Stimulated activated CD4-positive, alpha-beta T cell treated with anti-CD3 and anti-CD28 coated beads, Interleukin-1b, Interleukin-23, amount 100 ng/mL, for 48 hours (primary cell): ENCODE results near the gene DMXL1.
A peak's percentile ranks its signal among the peaks of the same experiment; 100 is the strongest.
"Not testable (repeated sequence)": the region's sequence is repeated elsewhere in the genome, so short reads cannot be mapped to it uniquely, and the experiment has no call there.

Experiments
- DNase-seq: peaks from one replicate; pipeline ENCODE4 v3.0.0-alpha.2; 2020

Gene DMXL1

DNA sequence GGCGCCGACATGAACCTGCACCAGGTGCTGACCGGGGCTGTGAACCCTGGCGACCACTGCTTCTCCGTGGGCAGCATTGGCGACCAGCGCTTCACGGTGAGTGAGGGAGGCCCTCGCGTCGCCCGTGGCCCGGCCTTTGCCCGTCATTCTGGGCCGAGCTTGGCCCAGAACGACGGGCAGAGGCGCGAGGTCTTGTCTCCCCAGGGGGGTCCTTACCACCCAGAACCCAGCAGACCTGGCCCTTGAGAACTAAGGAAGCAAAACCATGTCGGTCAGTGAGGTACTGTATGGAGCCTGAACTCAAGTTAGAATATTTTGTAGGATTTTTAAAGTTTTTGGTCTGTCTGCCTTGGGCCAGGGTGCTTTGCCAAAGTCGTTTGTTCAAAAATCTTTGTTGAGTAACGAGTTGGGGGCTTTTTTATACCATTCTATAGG is 691 bp downstream of the DMXL1 start:
- no peak for DNase-seq

DNA sequence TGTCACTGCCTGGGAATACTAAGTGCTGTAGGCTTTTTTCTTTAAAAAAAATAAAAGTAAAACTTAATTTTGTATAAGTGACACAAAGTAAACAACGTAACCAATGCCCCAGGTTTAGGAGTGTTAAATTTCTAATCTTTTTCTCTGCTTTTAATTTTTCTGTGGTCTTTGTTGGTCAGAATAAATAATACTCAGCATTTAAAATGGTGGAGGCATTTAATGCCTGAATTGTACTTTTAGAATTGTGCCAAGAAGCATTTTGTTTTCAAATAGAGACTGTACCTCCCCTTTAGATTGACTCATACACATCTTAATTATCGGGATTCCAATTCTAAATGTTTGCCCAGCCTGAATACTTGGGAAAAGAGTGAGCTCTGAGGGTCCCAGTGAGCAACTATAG is 1.6 kb downstream of the DMXL1 start:
- DNase-seq = no peak

DNA sequence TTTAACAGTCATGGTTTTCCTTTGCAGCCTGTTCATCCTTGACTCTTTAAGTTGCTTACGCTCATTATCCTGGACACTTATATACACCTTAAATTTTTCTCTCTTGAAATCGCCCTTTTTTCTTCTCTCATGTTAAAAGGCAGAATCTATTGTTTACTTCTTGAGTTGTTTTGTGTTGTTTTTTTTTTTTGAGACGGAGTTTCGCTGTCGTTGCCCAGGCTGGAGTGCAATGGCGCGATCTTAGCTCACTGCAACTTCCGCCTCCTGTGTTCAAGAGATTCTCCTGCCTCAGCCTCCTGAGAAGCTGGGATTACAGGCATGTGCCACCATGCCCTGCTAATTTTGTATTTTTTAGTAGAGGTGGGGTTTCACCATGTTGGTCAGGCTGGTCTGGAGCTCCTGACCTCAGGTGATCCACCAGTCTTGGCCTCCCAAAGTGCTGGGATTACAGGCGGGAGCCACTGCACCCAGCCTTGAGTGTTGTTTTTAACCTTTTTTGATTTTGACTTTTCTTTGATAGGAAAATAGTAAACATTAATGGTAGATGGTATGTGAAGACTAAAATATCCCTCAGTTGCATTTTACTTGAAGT is 3.0 kb downstream of the DMXL1 start:
- not testable (repeated sequence) for DNase-seq

DNA sequence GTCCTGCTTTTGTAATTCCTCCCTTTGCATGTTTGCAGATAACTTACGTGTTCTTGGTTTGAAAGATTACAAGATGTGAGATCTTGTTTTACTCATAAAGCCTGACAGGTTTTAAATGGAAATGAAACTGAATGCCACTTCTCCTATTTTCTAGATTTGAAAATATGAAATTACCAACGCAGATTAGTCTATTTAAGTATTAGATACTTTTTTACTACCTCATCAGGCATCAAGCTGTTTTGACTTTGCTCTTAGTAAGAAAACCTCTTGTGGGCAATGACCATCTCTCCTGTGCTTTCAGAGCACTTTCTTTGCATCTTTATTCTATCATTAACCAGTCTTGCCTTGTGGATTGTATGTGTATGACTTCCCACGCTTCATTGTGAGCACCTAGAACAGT is 3.5 kb downstream of the DMXL1 start:
- DNase-seq = no peak

DNA sequence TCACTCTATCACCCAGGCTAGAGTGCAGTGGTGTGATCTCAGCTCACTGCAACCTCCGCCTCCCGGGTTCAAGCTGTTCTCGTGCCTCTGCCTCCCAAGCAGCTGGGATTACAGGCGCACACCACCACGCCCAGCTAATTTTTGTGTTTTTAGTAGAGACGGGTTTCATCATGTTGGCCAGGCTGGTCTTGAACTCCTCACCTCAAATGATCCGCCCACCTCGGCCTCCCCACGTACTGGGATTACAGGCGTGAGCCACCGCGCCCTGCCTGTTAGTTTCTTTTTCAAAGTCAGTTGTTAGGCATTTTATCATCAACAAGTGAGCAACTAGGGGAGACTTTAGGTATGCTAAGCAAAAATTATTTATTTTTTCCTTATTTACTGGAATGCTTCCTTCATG is 4.4 kb downstream of the DMXL1 start:
- DNase-seq = peak; percentile 34

DNA sequence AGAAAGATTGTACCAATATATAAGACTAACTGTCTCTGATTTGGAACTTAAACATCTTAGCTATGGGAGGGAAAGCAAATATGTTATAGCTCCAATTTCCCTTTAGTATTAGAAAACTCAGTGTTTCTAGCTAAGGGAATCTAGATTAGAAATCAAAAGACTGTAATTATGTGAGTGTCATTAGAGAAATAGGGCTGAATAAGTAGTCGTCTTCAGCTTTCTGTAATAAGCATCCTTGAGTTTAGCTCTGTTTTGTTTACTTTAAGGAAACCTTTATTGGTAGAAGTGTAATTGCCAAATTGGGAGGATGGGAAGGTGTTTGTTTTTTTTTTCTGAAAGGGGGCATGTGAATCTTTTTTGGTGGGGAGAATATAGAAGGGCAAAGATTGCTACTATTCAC is 5.2 kb downstream of the DMXL1 start:
- no peak for DNase-seq

DNA sequence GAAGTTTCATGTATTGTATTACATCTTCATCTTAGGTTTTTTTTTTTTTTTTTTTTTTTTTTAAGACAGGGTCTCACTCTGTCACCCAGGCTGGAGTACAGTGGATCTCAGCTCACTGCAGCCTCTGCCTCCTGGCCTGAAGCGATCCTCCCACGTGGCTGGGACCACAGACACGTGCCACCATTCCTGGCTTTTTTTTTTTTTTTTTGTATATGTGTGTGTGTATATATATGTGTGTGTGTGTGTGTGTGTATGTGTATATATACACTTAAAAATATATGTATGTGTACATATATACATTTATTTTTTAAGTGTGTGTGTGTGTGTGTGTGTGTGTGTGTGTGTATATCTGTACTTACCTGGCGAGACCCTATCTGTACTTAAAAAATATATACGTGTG is 6.6 kb downstream of the DMXL1 start:
- no peak for DNase-seq

DNA sequence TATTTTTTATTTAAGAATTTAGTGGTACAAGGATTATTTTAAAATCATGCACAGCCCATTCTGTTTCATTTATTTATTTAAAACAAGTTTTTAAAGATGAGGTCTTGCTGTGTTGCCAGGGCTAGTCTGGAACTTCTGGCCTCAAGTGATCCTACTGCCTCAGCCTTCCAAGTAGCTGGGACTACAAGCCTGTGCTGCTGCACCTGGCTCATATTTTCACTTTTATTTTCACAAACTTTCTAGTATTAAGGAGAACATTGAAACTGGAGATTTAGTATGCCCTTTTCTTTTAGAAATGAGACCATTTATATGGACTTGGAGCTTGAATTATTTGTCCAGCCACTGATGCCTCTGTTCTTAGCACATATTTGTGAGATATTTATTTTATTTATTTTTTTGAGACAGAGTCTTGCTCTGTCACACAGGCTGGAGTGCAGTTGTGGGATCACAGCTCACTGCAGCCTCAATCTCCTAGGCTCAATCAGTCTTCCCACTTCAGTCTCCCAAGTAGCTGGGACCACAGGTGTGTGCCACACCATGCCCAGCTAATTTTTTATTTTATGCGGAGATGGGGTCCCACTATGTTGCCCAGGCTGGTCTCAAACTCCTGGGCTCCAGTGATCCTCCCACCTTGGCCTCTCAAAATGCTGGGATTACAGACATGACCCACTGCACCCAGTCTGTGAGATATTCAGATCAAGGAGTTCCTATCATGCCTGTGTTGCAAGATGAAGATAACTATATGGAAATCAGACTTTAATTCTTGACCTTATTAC is 7.4 kb downstream of the DMXL1 start:
- DNase-seq = no peak

DNA sequence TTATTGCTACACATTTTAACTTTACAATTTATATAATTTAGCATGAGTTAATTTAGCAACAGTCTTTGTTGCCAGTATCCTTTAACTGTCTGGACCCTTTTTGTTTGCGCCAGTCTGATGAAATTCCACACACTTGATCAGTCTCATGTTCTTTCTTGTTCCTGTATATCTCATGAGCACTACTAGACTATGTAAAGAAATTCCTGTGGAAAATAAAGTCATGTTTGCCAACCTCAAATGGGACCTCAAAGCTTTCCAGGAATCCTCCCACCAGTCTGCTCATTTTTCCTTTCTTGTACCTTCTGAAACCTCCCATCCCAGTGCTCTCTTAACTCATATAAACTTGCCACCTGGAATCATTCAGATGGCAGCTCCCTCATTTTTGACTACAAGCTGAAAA is 8.0 kb downstream of the DMXL1 start:
- no peak for DNase-seq

DNA sequence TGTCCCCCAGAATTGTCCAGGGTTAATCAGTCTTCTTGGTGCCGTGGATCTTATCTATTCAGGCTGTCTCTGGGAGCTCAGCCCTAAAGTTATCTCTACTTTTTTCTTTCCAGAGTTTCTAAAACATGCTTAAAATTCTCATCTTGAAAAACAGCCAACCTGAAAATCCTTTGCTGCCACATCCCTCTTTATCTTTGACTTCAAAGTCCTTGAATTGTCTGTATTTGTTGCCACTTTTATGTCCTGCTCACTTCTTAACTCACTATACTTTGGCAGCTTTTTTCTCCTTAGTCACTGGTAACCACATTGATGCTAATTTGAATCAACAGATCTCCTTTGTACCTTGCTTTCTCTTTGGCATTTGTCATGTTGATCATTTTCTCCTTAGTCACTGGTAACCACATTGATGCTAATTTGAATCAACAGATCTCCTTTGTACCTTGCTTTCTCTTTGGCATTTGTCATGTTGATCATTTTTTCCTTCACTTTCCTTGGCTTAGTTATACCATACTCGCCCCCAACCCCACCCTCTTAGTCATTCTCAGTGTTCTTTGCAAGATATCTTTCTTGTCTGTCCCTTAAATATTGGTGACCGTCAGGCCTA is 8.5 kb downstream of the DMXL1 start:
- DNase-seq = peak; percentile 52

DNA sequence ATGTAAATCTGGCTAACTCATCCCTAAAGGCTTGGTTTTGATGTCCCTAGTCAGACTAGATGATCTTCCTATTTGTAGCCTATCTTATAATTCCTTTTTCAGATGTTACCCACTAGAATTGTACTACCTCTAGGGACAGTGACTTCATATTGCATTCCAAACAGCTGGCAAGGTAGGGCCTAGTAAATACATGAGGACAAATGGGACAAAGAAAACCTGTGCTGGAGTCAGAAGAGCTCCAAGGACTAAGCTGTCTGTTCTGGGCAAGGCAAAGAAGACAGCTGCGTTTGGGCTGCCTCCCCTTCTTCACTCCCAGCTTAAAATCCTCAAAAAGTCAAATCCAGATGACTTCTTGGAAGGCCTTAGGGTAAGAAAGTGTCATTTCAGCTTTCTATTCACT is 10.0 kb downstream of the DMXL1 start:
- no peak for DNase-seq

DNA sequence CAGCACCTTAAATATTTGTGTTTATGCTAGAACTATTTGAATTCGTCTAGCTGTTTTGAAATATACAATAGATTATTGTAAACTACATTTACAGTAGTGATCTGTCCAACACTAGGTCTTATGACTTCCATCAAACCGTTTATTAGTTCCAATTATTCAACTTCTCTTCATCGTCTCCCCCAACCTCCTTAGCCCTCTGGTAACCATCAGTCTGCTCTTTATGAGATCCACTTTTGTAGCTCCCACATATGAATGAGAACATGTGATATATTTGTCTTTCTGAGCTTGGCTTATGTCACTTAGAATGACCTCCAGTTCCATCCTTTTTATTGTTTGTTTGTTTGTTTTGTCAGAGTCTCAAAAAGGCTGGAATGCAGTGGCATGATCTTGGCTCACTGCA is 11.8 kb downstream of the DMXL1 start:
- DNase-seq = no peak

DNA sequence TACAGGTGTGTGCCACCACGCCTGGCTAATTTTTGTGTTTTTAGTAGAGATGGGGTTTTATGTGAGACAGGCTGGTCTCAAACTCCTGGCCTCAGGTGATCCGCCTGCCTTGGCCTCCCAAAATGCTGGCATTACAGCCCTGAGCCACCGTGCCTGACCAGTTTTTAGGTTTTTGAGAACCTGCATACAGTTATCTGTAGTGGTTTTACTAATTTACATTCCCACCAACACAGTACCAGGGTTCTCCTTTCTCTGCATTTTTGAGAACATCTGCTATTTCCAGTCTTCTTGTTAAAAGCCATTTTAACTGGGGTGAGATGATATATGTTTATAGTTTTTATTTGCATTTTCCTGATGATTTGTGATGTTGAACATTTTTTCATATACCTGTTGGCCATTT is 12.8 kb downstream of the DMXL1 start:
- DNase-seq = no peak

DNA sequence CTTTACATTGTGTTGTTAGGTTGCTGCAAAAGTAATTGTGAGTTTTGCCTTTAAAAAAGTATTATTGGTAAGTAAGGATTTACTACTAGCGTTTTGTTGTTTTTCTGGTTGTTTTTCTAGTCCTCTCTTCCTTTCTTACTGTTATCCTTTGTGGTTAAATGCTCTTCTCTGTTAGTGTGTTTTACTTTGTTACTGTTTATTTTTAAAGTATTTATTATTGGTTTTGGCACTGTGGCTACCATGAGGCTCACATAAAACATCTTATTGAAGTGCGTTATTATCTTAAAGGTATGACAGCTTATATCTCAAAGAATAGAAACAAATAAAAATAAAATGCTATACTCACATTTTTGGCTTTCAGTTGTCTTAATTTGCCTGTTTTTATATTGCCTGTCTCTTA is 17.6 kb downstream of the DMXL1 start:
- DNase-seq = no peak

DNA sequence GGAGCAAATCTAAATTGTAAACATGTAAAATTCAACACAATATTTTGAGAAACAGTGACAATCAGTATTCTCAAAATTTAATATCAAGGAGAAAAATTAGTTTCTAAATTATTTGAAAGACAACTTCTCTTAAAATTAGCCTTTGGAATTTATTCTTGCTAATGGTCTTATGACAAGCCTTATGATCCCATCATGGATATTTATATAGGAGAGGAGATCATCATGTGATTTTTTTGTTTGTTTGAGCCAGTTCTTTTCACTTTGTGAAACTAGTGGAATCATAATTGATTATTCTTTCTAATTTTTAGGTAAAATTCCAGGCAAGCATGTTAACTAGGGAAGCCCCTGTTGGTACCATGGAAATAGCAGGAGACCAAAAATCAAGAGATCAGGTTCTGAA is 24.7 kb downstream of the DMXL1 start:
- no peak for DNase-seq

DNA sequence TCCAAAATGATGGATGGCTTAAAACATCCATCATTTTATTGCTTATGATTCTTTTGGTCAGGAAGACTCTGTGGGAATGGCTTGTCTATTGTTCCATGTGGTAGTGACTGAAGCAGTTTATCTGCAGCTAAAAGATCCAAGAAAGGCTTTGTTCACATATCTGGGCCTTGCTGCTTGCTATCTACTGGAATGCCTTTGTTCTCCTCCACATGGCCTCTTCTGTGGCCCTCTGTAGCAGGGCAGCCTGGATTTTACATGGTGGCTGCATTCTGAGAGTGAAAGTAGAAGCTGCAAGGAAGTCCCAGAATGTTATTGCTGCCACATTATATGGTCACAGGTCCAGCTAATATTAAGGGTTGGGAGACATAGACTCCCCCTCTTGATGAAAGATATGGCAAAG is 35.1 kb downstream of the DMXL1 start:
- no peak for DNase-seq

DNA sequence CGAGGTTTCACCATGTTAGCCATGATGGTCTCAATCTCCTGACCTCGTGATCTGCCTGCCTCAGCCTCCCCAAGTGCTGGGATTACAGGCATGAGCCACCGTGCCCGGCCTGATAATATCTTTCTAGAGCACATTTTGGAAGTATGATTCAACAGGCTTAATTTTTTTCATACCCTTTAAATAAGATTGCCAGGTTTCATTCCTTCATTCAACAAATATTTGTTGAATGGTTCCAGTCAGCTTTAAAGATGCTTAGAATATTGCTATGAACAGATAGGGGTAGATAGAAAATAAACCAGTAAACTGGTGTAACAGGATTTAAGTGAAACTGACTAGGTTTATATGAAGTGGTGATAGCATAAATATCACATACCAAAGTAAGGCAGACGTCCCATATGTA is 41.3 kb downstream of the DMXL1 start:
- DNase-seq = no peak

DNA sequence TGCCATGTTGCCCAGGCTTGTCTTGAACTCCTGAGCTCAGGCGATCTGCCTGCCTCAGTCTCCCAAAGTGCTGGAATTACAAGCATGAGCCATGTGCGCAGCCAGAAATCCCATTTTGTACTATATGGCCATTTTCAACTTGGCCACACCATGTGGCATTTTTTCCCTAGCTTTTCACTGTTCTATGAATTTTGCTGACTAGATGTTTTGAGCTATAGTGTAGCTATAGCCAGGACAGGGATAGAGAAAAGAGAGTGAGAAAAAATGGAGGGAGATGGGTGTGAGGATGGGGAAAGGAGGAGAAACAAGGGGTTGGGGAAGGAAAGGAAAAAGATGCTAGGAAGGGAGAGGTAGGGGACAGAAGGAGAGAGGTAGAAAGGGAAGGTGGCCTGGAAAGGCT is 46.4 kb downstream of the DMXL1 start:
- DNase-seq = no peak

DNA sequence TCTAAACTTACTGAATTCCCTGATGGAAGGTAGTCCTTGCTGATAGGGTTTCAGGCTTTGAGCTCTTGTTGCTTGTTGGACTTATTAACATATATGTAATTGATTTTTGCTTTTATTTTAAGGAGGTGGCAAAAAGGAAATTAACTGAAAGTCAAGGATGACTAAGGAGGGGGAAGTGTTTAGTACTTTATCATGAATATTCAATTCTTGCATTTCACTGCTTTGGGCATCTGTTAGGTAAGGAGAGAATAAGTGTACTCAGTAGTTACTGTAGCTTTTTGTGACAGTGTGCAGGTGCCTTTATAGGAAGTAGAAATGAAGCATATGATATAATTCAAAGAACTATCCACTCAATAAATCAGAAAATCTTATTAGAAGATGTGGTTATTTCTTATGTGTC is 47.1 kb downstream of the DMXL1 start:
- no peak for DNase-seq

DNA sequence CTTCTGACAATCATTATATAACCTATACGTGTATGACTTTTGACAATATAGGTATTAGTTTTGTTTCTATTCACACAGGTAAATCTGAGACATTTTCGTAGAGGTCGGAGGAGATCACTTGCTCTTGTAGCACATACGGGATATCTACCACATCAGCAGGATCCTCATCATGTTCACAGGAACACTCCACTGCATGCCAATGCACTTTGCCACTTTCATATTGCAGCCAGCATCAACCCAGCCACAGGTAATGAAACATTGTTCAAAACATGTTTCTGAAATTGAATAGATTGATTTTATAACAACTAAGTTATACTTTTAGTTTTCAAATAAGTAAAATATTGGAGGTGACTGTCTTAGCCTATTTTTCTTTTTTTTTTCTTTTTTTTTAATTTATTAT is 50.0 kb downstream of the DMXL1 start:
- no peak for DNase-seq

DNA sequence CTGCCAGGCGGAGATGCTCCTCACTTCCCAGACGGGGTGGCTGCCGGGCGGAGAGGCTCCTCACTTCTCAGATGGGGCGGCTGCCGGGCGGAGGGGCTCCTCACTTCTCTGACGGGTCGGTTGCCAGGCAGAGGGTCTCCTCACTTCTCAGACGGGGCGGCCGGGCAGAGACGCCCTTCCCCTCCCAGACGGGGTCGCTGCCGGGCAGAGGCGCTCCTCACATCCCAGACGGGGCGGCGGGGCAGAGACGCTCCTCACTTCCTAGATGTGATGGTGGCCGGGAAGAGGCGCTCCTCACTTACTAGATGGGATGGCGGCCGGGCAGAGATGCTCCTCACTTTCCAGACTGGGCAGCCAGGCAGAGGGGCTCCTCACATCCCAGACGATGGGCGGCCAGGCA is 51.6 kb downstream of the DMXL1 start:
- not testable (repeated sequence) for DNase-seq

DNA sequence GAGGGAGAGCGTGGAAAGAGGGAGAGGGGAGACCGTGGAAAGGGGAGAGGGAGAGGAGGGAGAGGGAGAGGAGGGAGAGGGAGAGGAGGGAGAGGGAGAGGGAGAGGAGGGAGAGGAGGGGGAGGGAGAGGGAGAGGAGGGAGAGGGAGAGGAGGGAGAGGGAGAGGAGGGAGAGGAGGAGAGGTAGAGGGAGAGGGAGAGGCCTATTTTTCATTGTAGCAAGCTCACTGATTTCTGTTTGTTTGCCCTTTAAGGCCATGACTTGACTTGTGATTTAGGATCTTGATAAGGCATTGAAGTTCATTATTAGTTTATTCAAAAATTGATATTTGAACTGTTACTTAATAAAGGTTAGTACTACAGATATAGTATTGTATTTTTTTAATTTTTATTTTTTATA is 52.4 kb downstream of the DMXL1 start:
- DNase-seq = no peak

DNA sequence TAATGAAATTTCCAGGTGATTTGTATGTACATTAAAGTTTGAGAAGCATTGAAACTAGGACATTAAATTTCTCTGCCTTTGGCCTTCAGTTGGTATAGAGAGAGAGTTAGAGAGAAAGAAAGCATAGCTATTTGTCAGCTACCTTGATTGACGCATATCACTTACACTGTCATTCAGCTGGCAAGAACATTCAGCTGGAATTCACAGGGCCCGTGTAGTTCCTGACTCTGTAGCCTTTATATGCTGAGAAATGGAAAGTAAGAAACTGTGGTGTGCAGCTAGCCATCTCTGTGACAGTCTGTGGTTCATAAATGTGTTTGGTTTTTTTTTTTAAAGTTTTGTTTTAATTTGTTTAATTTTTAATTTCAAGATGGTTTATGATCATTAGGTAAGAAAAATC is 58.9 kb downstream of the DMXL1 start:
- DNase-seq = no peak

DNA sequence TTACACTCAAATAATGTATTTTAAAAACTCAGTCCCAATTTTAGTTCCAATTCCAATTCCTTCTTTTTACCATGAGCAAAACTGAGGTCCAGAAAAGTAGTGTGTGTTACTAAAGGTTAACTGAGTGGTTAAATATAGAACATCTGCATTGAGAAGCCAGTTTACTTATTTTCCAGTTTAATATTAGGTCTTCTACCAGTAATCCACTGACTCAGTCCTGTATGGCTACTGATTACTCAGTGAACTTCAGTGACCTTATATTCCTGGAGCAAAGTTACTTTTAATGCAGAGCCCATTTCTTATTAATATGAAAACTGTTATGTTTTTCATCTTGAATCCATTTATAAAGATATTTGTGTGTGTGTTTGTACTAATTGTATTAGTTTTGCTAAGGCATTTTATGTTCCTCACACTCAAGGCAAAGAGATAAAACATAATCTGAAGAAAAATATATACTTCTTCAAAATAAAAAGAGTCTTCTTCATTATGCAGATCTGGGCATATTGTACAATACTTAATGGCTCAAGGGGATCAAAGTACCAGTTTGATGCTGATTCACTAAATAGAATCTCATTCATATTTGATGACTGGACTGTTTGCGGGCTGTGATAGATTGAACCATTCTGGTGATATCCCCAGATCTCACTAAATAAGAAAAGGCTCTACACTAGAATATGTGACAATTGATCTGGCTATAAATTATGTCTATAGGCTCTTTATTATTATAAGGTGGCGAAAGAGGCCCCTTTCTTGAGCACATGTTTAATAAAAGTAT is 60.8 kb downstream of the DMXL1 start:
- no peak for DNase-seq
